MG63 (cell line): ENCODE measurements around the gene DOCK11. TPM values are rescaled to one million over a fixed set of nuclear protein-coding genes. Genes with fewer than 3 reads are reported as not detected.
A peak's percentile ranks its signal among the peaks of the same experiment; 100 is the strongest.

Source experiments
- DNase-seq: peaks from one replicate; pipeline ENCODE4 v3.0.0-alpha.2; 2020
- H3K27me3 ChIP-seq: fragments of 250-450 bp; sonication (Bioruptor Pico); 2 replicates; pipeline ENCODE4 v1.5.1; 2020; ENCODE audit warnings: mild to moderate bottlenecking, moderate library complexity
- H3K36me3 ChIP-seq: fragments of 250-450 bp; sonication (Bioruptor Pico); 2 replicates; pipeline ENCODE4 v1.5.1; 2020; ENCODE audit warnings: mild to moderate bottlenecking, moderate library complexity
- H3K4me3 ChIP-seq: fragments of 250-450 bp; sonication (Bioruptor Pico); 2 replicates; pipeline ENCODE4 v1.5.1; 2020; ENCODE audit warnings: mild to moderate bottlenecking, moderate library complexity
- H3K9me3 ChIP-seq: fragments of 250-450 bp; sonication (Bioruptor Pico); 2 replicates; pipeline ENCODE4 v1.5.1; 2020; ENCODE audit warnings: mild to moderate bottlenecking, moderate library complexity
- total RNA-seq: library from RNA; depleted of rRNA; stranded (reverse); fragments of >200 nt; shearing (Covaris generic); gene quantifications from 2 replicates; pipeline ENCODE4 v1.2.3, GENCODE V29; 2014; ENCODE audit warnings: low replicate concordance

DOCK11 gene
- total RNA-seq, 1 experiment from 2014 or later, result 6.4 TPM

GRCh38 chrX:118545510-118545909 lies 49.9 kb downstream of the DOCK11 start:
- DNase-seq, result no peak
- H3K36me3 ChIP-seq, result no peaks in the 10 kb centered on the region
- H3K9me3 ChIP-seq, result no peaks in the 10 kb centered on the region
- no peaks in the 10 kb centered on the region for H3K27me3 ChIP-seq
- H3K4me3 ChIP-seq, result no peak overlapping the region

- H3K4me3 ChIP-seq, result no peak overlapping the region
- DNase-seq, result no peak
- H3K27me3 ChIP-seq, result no peaks in the 10 kb centered on the region
- no peaks in the 10 kb centered on the region for H3K9me3 ChIP-seq
- no peaks in the 10 kb centered on the region for H3K36me3 ChIP-seq
Observed at GRCh38 chrX:118548841-118549240, 53.2 kb downstream of the DOCK11 start.

GRCh38 chrX:118550792-118551191 lies 55.2 kb downstream of the DOCK11 start:
- Histone ChIP-seq H3K4me3 (no peak overlapping the region), H3K27me3 (no peaks in the 10 kb centered on the region), H3K36me3 (no peaks in the 10 kb centered on the region), H3K9me3 (no peaks in the 10 kb centered on the region)
- no peak for DNase-seq

GRCh38 chrX:118551426-118551825 lies 55.8 kb downstream of the DOCK11 start:
- Histone ChIP-seq H3K4me3 (no peak overlapping the region), H3K9me3 (no peaks in the 10 kb centered on the region), H3K27me3 (no peaks in the 10 kb centered on the region), H3K36me3 (no peaks in the 10 kb centered on the region)
- no peak for DNase-seq

GRCh38 chrX:118552121-118552900 lies 56.7 kb downstream of the DOCK11 start:
- no peaks in the 10 kb centered on the region for H3K27me3 ChIP-seq
- H3K4me3 ChIP-seq, result no peak overlapping the region
- no peaks in the 10 kb centered on the region for H3K36me3 ChIP-seq
- peak; percentile 86 for DNase-seq
- no peaks in the 10 kb centered on the region for H3K9me3 ChIP-seq

DNA sequence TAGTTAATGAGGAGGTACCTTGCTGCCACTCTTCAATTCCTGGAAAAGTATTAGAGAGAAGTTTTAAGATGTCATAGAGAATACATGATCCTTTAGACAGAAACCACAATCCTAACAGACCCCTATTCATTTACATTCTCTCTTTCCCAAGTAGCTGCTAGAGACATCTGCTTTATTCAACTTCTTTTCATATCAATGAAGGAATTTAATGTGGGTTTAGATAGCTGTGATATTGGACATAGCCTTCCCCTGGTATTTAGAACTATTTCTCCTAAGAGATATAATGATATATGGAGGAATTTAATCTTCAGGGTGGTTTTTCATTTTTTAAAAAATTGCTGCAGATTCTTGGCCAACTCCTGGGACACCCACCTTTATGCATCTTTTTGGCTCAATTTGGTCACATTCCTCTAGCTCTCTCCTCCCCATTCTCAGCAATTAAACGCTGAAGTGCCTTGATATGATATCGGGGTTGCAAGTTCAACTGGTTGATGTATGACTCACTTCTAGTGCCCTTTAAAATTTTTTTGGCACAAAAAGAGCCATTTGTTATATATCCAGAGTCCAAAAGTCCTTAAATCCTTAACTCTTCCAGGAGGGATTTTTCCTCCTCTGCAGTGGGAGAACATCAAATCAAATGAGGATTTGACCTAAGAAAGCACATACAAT lies 57.6 kb downstream of the DOCK11 start:
- no peak for DNase-seq
- no peaks in the 10 kb centered on the region for H3K9me3 ChIP-seq
- no peaks in the 10 kb centered on the region for H3K27me3 ChIP-seq
- no peak overlapping the region for H3K4me3 ChIP-seq
- H3K36me3 ChIP-seq, result no peaks in the 10 kb centered on the region

- no peak for DNase-seq
- no peaks in the 10 kb centered on the region for H3K27me3 ChIP-seq
- H3K4me3 ChIP-seq, result no peak overlapping the region
- H3K9me3 ChIP-seq, result no peaks in the 10 kb centered on the region
- H3K36me3 ChIP-seq, result no peaks in the 10 kb centered on the region
Observed at GRCh38 chrX:118554511-118554910, 58.9 kb downstream of the DOCK11 start.

DNA sequence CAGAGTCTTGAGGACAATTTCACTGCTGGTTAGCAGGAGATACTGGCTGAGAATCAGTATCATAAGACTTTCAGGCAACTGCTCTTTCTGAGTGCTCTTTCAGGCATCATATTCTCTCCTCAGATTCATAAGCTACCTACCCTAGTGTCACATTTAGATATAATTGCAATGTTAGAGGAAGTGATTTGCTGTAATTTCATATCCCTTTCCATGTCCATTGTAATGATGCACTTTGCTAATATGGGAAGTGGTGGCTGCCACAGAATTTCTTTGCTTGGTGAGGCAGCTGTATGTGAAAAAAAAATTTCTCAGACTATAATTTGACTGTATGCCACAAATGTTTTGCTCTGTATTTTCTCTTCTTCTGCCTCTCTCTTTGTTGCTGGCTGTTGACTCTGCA lies 63.3 kb downstream of the DOCK11 start:
- no peaks in the 10 kb centered on the region for H3K36me3 ChIP-seq
- no peaks in the 10 kb centered on the region for H3K9me3 ChIP-seq
- H3K4me3 ChIP-seq, result no peak overlapping the region
- H3K27me3 ChIP-seq, result no peaks in the 10 kb centered on the region
- DNase-seq, result no peak

DNA sequence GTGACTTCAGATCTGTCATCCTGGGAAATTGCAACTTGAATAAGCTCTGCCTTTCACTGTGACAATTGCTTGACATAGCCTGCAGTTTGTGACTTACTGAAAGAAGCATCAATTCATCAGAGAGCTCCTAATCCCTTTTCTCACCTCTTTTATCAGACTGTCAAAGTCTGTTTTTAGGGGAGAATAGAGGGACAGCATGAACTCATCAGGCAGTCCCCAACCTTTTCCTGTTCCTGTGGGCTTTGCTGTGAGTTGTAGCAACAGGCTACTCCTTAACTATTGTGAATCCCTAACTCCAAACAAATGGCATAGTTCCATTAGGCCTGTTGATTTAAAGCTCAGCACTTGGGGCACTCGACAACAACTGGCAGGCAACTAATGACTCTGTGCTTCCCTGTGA lies 64.9 kb downstream of the DOCK11 start:
- Histone ChIP-seq H3K36me3 (no peaks in the 10 kb centered on the region), H3K9me3 (no peaks in the 10 kb centered on the region), H3K4me3 (no peak overlapping the region), H3K27me3 (no peaks in the 10 kb centered on the region)
- DNase-seq, result no peak

GRCh38 chrX:118562582-118563164 lies 67.1 kb downstream of the DOCK11 start:
- H3K27me3 ChIP-seq, result no peaks in the 10 kb centered on the region
- no peaks in the 10 kb centered on the region for H3K9me3 ChIP-seq
- no peak overlapping the region for H3K4me3 ChIP-seq
- no peak for DNase-seq
- no peaks in the 10 kb centered on the region for H3K36me3 ChIP-seq

GRCh38 chrX:118564498-118564897 lies 68.9 kb downstream of the DOCK11 start:
- no peak for DNase-seq

GRCh38 chrX:118565853-118566252 lies 70.2 kb downstream of the DOCK11 start:
- no peaks in the 10 kb centered on the region for H3K9me3 ChIP-seq
- H3K36me3 ChIP-seq, result no peaks in the 10 kb centered on the region
- H3K4me3 ChIP-seq, result no peak overlapping the region
- no peaks in the 10 kb centered on the region for H3K27me3 ChIP-seq
- no peak for DNase-seq

More at GRCh38 chrX:118564498-118564897, 68.9 kb downstream of the DOCK11 start:
- H3K4me3 ChIP-seq, result no peak overlapping the region
- H3K9me3 ChIP-seq, result no peaks in the 10 kb centered on the region
- H3K36me3 ChIP-seq, result no peaks in the 10 kb centered on the region
- no peaks in the 10 kb centered on the region for H3K27me3 ChIP-seq

GRCh38 chrX:118566359-118566758 lies 70.7 kb downstream of the DOCK11 start:
- Histone ChIP-seq H3K36me3 (no peaks in the 10 kb centered on the region), H3K9me3 (no peaks in the 10 kb centered on the region), H3K4me3 (no peak overlapping the region), H3K27me3 (no peaks in the 10 kb centered on the region)
- no peak for DNase-seq

DNA sequence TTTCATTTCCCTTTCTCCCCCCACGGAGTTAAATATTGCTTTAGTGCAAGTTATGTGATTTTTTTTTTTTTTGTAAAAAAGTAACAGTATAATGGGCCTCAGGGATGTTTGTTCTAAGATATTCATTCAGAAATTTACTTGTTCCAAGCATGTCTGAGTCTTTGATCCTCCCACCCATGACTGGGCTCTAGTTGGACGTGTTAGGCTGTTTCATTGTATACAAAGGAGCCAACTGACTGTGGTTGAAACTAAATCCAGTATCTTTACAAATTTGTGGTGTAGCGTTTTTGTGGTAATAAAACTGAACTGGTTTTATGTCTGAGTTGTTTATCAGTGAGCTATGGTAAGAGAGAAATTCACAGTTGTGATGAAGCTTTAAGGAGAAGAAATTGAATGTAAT lies 74.1 kb downstream of the DOCK11 start:
- Histone ChIP-seq H3K36me3 (no peaks in the 10 kb centered on the region), H3K4me3 (no peak overlapping the region), H3K9me3 (no peaks in the 10 kb centered on the region), H3K27me3 (no peaks in the 10 kb centered on the region)
- no peak for DNase-seq

GRCh38 chrX:118570209-118570608 lies 74.6 kb downstream of the DOCK11 start:
- Histone ChIP-seq H3K36me3 (no peaks in the 10 kb centered on the region), H3K27me3 (no peaks in the 10 kb centered on the region), H3K9me3 (no peaks in the 10 kb centered on the region), H3K4me3 (no peak overlapping the region)
- no peak for DNase-seq

DNA sequence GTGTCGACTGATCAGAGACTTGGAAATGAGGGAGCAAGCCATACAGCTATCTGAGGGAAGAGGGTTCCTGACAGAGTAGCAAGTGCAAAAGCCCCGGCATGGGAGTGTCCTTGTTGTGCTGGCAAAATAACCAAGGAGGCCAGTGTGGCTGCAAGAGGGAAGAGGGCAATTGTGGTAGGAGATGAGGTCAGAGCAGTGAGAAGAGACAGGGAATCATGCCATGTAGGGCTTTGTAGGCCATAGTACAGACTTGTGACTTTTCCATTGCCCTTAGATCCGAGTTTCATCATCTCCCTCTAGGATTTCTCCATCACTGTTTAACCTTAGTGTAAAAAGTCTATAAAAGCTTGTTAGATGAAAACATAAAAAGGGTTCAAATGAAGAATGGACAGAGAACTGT lies 76.2 kb downstream of the DOCK11 start:
- no peaks in the 10 kb centered on the region for H3K9me3 ChIP-seq
- H3K27me3 ChIP-seq, result no peaks in the 10 kb centered on the region
- no peaks in the 10 kb centered on the region for H3K36me3 ChIP-seq
- no peak overlapping the region for H3K4me3 ChIP-seq
- DNase-seq, result no peak

DNA sequence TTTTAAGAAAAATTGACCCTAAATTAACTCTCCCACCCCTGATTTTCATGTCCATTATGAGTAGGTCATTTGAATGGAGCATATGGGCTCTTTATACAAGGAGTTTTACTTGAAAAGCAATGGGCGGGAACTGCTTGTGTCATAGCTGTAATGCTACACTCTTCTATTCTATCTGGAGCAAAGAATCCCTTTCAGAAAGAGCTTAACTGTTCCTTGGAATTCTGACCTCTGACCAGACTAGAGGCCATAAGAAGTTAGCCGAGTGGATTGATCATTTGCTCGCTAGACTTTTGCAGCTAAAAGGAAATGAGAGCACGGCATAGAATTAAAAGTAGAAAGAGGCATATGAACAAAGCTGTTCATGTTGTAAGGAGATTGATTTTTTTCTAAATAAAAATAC lies 79.1 kb downstream of the DOCK11 start:
- no peak overlapping the region for H3K4me3 ChIP-seq
- DNase-seq, result no peak
- H3K9me3 ChIP-seq, result no peaks in the 10 kb centered on the region
- no peaks in the 10 kb centered on the region for H3K36me3 ChIP-seq
- no peaks in the 10 kb centered on the region for H3K27me3 ChIP-seq

GRCh38 chrX:118577041-118577440 lies 81.4 kb downstream of the DOCK11 start:
- Histone ChIP-seq H3K36me3 (no peaks in the 10 kb centered on the region), H3K9me3 (no peaks in the 10 kb centered on the region), H3K4me3 (no peak overlapping the region), H3K27me3 (no peaks in the 10 kb centered on the region)
- no peak for DNase-seq
